NCI-H146 (cell line): ENCODE results near the gene ATG4D.
"Not testable (repeated sequence)": the region's sequence is repeated elsewhere in the genome, so short reads cannot be mapped to it uniquely, and the experiment has no call there.

ENCODE experiments used
- DNase-seq: peaks from one replicate; lab custom pipeline; 2025; lab: John Stamatoyannopoulos, UW

The ATG4D gene

GRCh38 chr19:10519421-10519820 is 24.3 kb upstream of the ATG4D start:
- no peak for DNase-seq

DNA sequence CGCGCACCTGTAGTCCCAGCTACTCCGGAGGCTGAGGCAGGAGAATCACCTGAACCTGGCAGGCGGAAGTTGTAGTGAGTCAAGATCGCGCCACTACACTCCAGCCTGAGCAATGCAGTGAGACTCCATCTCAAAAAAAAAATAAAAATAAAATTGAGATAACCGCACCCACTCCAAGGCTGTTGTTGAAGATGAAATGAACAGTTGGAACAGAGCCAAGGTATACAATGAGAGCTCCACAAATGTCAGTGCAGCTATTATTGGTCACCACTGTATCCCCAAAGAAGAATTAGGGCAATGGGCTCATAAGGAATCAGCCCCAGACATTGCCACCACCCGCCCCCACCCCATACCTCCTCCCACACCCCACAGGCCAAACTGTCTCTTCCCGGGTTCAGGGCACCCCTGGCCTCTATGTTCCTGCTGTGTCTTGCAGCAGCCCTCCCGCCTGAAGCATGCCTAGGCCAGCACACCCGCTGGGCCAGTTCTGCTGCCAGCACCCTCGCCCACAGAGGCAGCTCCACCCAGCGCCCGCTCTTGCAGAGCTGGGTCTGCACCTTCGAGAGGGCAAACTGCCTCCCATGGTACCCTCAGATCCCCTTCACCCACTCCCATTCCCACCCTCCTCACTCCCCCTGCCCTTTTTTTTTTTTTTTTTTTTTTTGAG is 22.9 kb upstream of the ATG4D start:
- peak; percentile 15 for DNase-seq

- DNase-seq: no peak
Observed at GRCh38 chr19:10521461-10522171, 22.1 kb upstream of the ATG4D start.

GRCh38 chr19:10523135-10523636 is 20.5 kb upstream of the ATG4D start:
- no peak for DNase-seq

DNA sequence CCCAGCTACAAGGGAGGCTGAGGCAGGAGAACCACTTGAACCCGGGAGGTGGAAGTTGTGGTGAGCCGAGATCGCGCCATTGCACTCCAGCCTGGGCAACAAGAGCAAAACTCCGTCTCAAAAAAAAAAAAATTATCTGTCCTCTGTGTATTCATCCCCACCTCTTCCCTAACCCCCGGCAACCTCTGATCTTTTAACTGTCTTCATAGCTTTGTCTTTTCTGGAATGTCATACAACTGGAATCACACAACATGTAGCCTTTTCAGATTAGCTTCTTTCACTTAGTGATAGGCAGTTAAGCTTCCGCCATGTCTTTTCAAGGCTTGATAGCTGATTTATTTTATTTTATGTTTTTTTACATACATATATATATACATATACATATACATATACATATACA is 18.1 kb upstream of the ATG4D start:
- DNase-seq: no peak

GRCh38 chr19:10526887-10527286 is 16.8 kb upstream of the ATG4D start:
- not testable (repeated sequence) for DNase-seq

GRCh38 chr19:10532457-10532856 is 11.2 kb upstream of the ATG4D start:
- DNase-seq: no peak

GRCh38 chr19:10533646-10534386 is 9.9 kb upstream of the ATG4D start:
- no peak for DNase-seq

- DNase-seq: no peak
Observed at GRCh38 chr19:10535613-10536012, 8.1 kb upstream of the ATG4D start.

DNA sequence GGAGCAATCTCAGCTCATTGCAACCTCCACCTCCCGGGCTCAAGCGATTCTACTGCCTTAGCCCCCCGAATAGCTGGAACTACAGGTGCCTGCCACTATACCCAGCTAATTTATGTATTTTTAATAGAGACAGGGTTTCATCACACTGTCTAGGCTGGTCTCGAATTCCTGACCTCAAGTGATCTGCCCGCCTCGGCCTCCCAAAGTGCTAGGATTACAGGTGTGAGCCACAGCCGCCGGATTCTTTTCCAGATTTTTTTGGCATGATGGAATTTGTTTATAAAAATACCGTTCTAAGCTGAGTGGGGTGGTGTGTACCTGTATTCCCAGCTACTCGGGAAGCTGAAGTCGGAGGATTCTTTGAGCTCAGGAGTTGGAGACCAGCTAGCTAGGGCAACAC is 6.0 kb upstream of the ATG4D start:
- DNase-seq: no peak

GRCh38 chr19:10538204-10538983 is 5.3 kb upstream of the ATG4D start:
- no peak for DNase-seq

GRCh38 chr19:10539016-10539415 is 4.7 kb upstream of the ATG4D start:
- not testable (repeated sequence) for DNase-seq

DNA sequence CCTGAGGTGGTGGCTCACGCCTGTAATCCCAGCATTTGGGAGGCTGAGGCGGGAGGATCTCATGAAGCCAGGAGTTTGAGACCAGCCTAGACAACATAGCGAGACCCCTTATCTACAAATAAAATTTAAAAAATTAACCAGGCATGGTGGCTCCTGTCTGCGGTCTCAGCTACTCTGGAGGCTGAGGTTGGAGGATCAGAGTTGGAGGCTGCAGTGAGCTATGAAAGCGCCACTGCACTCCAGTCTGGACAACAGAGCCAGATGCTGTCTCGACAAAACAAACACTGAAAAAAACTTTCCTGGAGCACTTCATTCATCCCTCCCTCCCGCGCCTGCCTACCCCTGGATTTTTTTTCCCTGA is 665 bp upstream of the ATG4D start:
- no peak for DNase-seq

DNA sequence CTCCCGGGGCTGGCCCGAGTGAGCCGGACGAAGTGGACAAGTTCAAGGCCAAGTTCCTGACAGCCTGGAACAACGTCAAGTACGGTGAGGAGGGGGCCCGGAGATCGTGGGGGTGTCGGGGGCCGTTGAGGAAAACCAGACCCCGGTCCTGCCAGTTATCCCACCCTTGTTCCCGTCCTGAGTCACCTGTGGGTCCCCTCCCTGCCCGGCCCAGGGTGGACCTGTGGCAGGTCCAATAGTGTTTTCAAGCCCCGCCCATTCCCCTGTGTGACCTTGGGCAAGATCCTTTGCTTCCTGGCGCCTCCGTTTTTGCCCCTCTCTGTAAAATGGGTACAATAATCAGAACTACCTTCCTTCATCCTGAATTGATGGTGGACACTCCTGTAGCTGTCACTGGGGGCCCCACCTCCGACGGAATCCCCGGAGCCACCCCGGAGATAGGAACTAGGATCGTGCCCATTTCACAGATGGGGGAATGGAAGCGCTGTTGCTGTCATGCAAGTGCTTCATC is 593 bp downstream of the ATG4D start:
- DNase-seq: peak; percentile 39

DNA sequence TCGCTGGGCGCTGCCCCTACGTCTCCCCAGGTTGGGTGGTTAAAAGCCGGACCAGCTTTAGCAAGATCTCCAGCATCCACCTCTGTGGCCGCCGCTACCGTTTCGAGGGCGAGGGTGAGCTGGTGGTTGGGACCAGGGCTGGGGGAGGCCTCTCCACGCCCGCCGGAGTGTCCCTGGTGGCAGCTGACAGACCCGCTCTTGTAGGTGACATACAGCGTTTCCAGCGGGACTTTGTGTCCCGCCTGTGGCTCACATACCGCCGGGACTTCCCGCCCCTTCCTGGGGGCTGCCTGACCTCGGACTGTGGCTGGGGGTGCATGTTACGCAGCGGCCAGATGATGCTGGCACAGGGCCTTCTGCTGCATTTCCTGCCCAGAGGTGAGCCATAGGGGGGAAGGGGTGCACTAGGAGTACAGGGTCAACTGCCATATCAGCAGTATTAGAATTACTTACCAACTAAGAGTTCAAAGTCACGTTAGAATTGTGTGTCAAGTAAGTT is 1.1 kb downstream of the ATG4D start:
- DNase-seq: no peak

DNA sequence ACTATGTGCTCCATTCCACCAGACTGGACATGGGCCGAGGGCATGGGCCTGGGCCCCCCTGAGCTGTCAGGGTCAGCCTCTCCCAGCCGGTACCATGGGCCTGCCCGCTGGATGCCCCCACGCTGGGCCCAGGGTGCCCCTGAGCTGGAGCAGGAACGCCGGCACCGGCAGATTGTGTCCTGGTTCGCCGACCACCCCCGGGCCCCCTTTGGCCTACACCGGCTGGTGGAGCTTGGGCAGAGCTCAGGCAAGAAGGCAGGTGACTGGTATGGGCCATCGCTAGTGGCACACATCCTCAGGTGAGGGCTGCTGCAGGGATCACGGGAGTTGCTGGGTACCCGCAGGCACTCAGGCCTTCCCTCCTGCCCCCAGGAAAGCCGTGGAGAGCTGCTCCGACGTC is 3.1 kb downstream of the ATG4D start:
- no peak for DNase-seq

DNA sequence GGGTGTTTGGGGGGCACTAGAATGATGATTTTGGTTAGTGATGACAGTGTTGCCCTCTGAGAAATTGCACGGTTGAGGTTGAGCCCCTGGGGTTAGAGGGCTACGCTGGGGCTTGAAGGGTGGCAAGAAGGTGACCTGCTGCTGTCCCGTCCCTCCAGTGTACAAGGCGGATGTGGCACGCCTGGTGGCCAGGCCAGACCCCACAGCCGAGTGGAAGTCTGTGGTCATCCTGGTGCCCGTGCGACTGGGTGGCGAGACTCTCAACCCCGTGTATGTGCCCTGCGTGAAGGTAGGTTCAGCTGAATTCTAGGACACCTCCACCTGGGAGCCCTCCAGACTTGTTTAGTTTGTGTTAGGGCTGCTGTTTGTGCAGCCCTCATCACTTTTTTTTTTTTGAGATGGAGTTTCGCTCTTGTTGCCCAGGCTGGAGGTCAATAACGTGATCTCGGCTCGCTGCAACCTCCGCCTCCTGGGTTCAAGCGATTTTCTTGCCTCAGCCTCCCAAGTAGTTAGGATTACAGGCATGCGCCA is 5.1 kb downstream of the ATG4D start:
- DNase-seq: no peak

GRCh38 chr19:10549733-10550132 is 6.0 kb downstream of the ATG4D start:
- DNase-seq: no peak

- DNase-seq: no peak
Observed at GRCh38 chr19:10550336-10550735, 6.6 kb downstream of the ATG4D start.

DNA sequence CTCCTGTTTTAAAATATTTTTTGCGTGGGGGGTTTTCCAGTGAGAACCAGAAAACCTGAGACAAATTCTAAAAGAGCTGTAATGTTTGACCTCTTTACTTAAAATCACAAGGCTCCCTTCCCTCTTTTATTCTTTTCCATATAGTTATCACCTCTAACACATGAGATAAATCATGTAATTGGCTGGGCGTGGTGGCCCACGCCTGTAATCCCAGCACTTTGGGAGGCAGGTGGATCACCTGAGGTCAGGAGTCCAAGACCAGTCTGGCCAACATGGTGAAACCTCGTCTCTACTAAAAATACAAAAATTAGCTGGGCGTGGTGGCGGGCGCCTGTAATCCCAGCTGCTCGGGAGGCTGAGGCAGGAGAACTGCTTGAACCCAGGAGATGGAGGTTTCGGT is 7.3 kb downstream of the ATG4D start:
- not testable (repeated sequence) for DNase-seq

DNA sequence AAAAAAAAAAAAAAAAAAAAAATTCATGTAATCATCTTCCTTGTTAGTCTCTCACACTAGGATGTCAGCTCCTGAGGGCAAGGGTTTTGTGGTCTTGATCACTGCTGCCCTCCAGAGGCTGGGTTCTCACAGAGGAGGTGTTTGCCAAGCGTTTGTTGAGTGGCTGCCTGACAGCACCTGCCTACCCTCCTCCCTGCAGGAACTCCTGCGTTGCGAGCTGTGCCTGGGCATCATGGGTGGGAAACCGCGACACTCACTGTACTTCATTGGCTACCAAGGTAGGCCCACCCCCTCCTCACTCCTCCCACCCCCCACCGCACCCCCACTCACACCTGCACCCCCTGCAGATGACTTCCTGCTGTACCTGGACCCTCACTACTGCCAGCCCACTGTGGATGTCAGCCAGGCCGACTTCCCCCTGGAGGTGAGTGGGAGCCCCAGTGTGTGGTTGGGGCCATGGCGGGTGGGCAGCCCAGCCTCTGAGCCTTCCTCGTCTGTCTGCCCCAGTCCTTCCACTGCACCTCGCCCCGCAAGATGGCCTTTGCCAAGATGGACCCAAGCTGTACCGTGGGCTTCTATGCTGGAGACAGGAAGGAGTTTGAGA is 8.1 kb downstream of the ATG4D start:
- peak; percentile 30 for DNase-seq
